Activated T-cell treated with anti-CD3 and anti-CD28 coated beads, Interleukin-2, amount 50 U/mL, for 1 hour (primary cell): ENCODE results near the gene TSPEAR.

Experiments used
- DNase-seq: peaks from one replicate; pipeline ENCODE4 v3.0.0-alpha.2; 2020

The TSPEAR gene

GRCh38 chr21:44524414-44525371 is 186.7 kb downstream of the TSPEAR start:
- no peak for DNase-seq

GRCh38 chr21:44523567-44524413 is 187.6 kb downstream of the TSPEAR start:
- DNase-seq = no peak

GRCh38 chr21:44522753-44523204 is 188.6 kb downstream of the TSPEAR start:
- DNase-seq = no peak

- DNase-seq = no peak
These were observed 189.2 kb downstream of the TSPEAR start for GRCh38 chr21:44521928-44522752.

GRCh38 chr21:44521301-44521927 is 190.0 kb downstream of the TSPEAR start:
- no peak for DNase-seq

GRCh38 chr21:44520326-44521300 is 190.8 kb downstream of the TSPEAR start:
- DNase-seq = no peak

- DNase-seq = no peak
These were observed 191.7 kb downstream of the TSPEAR start for GRCh38 chr21:44519346-44520325.

GRCh38 chr21:44518686-44519085 is 192.7 kb downstream of the TSPEAR start:
- no peak for DNase-seq

GRCh38 chr21:44517175-44517899 is 194.0 kb downstream of the TSPEAR start:
- DNase-seq = no peak

GRCh38 chr21:44516828-44517174 is 194.6 kb downstream of the TSPEAR start:
- DNase-seq = no peak

- DNase-seq = no peak
These were observed 195.0 kb downstream of the TSPEAR start for GRCh38 chr21:44516342-44516741.

GRCh38 chr21:44515359-44516165 is 195.8 kb downstream of the TSPEAR start:
- DNase-seq = no peak

GRCh38 chr21:44514746-44515358 is 196.5 kb downstream of the TSPEAR start:
- DNase-seq = no peak

- no peak for DNase-seq
These were observed 197.2 kb downstream of the TSPEAR start for GRCh38 chr21:44514218-44514520.

GRCh38 chr21:44513389-44514217 is 197.8 kb downstream of the TSPEAR start:
- no peak for DNase-seq

- no peak for DNase-seq
These were observed 198.6 kb downstream of the TSPEAR start for GRCh38 chr21:44512496-44513388.
